GM19452 (cell line): ENCODE data around the gene GLT1D1.

Experiments
- ATAC-seq: cut with Tn5 transposase; IDR thresholded peaks from one replicate; pipeline ENCODE4 v1.9.1; 2021; ENCODE audit not compliant: unreplicated experiment

The GLT1D1 gene

GRCh38 chr12:128992550-128992949, 139.3 kb downstream of the GLT1D1 start:
- no peak for ATAC-seq

GRCh38 chr12:128994856-128995255, 141.6 kb downstream of the GLT1D1 start:
- no peak for ATAC-seq

- no peak for ATAC-seq
These were observed 142.3 kb downstream of the GLT1D1 start for GRCh38 chr12:128995619-128996018.

GRCh38 chr12:129001826-129002225, 148.5 kb downstream of the GLT1D1 start:
- ATAC-seq = no peak

- ATAC-seq = no peak
These were observed 149.1 kb downstream of the GLT1D1 start for GRCh38 chr12:129002427-129002826.

GRCh38 chr12:129005416-129005815, 152.1 kb downstream of the GLT1D1 start:
- ATAC-seq = no peak

- no peak for ATAC-seq
These were observed 152.6 kb downstream of the GLT1D1 start for GRCh38 chr12:129005829-129006228.

- no peak for ATAC-seq
These were observed 156.8 kb downstream of the GLT1D1 start for GRCh38 chr12:129009833-129010622.

- no peak for ATAC-seq
These were observed 162.9 kb downstream of the GLT1D1 start for GRCh38 chr12:129016159-129016558.

- ATAC-seq = no peak
These were observed 171.8 kb downstream of the GLT1D1 start for GRCh38 chr12:129025055-129025454.

- ATAC-seq = no peak
These were observed 175.6 kb downstream of the GLT1D1 start for GRCh38 chr12:129028844-129029243.
